H4 (cell line): ENCODE measurements around the gene PDCL2. TPM values are rescaled to one million over a fixed set of nuclear protein-coding genes. Genes with fewer than 3 reads are reported as not detected.
"Not testable (repeated sequence)": the region's sequence is repeated elsewhere in the genome, so short reads cannot be mapped to it uniquely, and the experiment has no call there.

ENCODE experiments used
- DNase-seq: peaks from one replicate; pipeline ENCODE4 v3.0.0-alpha.2; 2015; ENCODE audit warnings: low spot score
- total RNA-seq: library from RNA; depleted of rRNA; stranded (reverse); fragments of >200 nt; shearing (Covaris generic); gene quantifications from 2 replicates; pipeline ENCODE4 v1.2.3, GENCODE V29; 2014

The PDCL2 gene
- total RNA-seq, 1 experiment from 2014 or later, result not detected

- no peak for DNase-seq
These were observed 3.9 kb downstream of the PDCL2 start for GRCh38 chr4:55588160-55588559.

GRCh38 chr4:55582773-55583172 is 9.3 kb downstream of the PDCL2 start:
- DNase-seq, result not testable (repeated sequence)

- no peak for DNase-seq
These were observed 13.6 kb downstream of the PDCL2 start for GRCh38 chr4:55578341-55579010.

GRCh38 chr4:55575513-55575912 is 16.5 kb downstream of the PDCL2 start:
- DNase-seq, result no peak

GRCh38 chr4:55574252-55574651 is 17.8 kb downstream of the PDCL2 start:
- DNase-seq, result no peak

GRCh38 chr4:55571806-55572205 is 20.2 kb downstream of the PDCL2 start:
- no peak for DNase-seq

- DNase-seq, result no peak
These were observed 23.0 kb downstream of the PDCL2 start for GRCh38 chr4:55568905-55569504.

GRCh38 chr4:55561889-55562288 is 30.2 kb downstream of the PDCL2 start:
- no peak for DNase-seq

GRCh38 chr4:55560096-55560495 is 31.9 kb downstream of the PDCL2 start:
- no peak for DNase-seq

- DNase-seq, result peak; percentile 28
These were observed 37.5 kb downstream of the PDCL2 start for GRCh38 chr4:55554453-55555030.

- DNase-seq, result peak; percentile 91
These were observed 38.4 kb downstream of the PDCL2 start for GRCh38 chr4:55553441-55554201.

- not testable (repeated sequence) for DNase-seq
These were observed 40.1 kb downstream of the PDCL2 start for GRCh38 chr4:55551964-55552363.

GRCh38 chr4:55549888-55550287 is 42.2 kb downstream of the PDCL2 start:
- DNase-seq, result peak; percentile 57

GRCh38 chr4:55547918-55548317 is 44.1 kb downstream of the PDCL2 start:
- DNase-seq, result no peak

GRCh38 chr4:55547466-55547770 is 44.6 kb downstream of the PDCL2 start:
- DNase-seq, result no peak

GRCh38 chr4:55546756-55547465 is 45.1 kb downstream of the PDCL2 start, which contains the start of gene CLOCK:
Gene CLOCK (minus strand): TSS chr4:55546909. CDS start chr4:55482785, 64,124 bp downstream.
- DNase-seq, result peak; percentile 83

GRCh38 chr4:55546506-55546755 is 45.6 kb downstream of the PDCL2 start:
- no peak for DNase-seq

GRCh38 chr4:55545641-55546505 is 46.2 kb downstream of the PDCL2 start:
- DNase-seq, result peak; percentile 53

GRCh38 chr4:55545151-55545550 is 46.9 kb downstream of the PDCL2 start:
- no peak for DNase-seq

GRCh38 chr4:55543858-55544257 is 48.2 kb downstream of the PDCL2 start:
- DNase-seq, result no peak

GRCh38 chr4:55540271-55540670 is 51.8 kb downstream of the PDCL2 start:
- DNase-seq, result no peak
